ENCODE results near the gene SIGLEC11. TPM values are rescaled to one million over a fixed set of nuclear protein-coding genes. Genes with fewer than 3 reads are reported as not detected.
"Not testable (repeated sequence)": the region's sequence is repeated elsewhere in the genome, so short reads cannot be mapped to it uniquely, and the experiment has no call there.

Gene SIGLEC11
- total RNA-seq, 3 donors from 2014 or later (not counting 1 experiment from before 2014, with no cell fraction given), result 0.40 to 0.75 TPM; not detected in 1

- H3K27me3 ChIP-seq (ENCODE audit: control insufficient read depth, insufficient read depth, low read length); H3K4me1 ChIP-seq (ENCODE audit: control insufficient read depth, insufficient read depth, low read length); DNase-seq; ATAC-seq; H3K36me3 Mint-ChIP-seq; H3K36me3 ChIP-seq (ENCODE audit: control insufficient read depth, insufficient read depth, low read length); H3K27ac ChIP-seq (ENCODE audit: low read length); intact Hi-C loops (cut with micrococcal nuclease); H3K4me1 Mint-ChIP-seq; H3K9me3 ChIP-seq (ENCODE audit: control insufficient read depth, insufficient read depth, low read length); H3K9me3 Mint-ChIP-seq; H3K27ac Mint-ChIP-seq; H3K4me3 Mint-ChIP-seq; H3K4me3 ChIP-seq (ENCODE audit: low read length): not testable (repeated sequence)
- WGBS (ENCODE audit: insufficient coverage), result 72% methylated on average over 9 of the region's 9 CpGs
- peaks cover 15 to 19% of the 10 kb centered on the region in 2 donors for H3K27me3 Mint-ChIP-seq (ENCODE audit: low read depth in 2 of 2)
Observed at GRCh38 chr19:49958144-49958543, 2.8 kb downstream of the SIGLEC11 start.

- H3K9me3 Mint-ChIP-seq, result no peaks in the 10 kb centered on the region
- H3K4me1 Mint-ChIP-seq, result peaks cover 9 to 12% of the 10 kb centered on the region in 2 donors
- intact Hi-C loops (cut with micrococcal nuclease), result no loop called here
- Histone ChIP-seq H3K27me3 (ENCODE audit: control insufficient read depth, insufficient read depth, low read length) (no peaks in the 10 kb centered on the region), H3K4me1 (ENCODE audit: control insufficient read depth, insufficient read depth, low read length) (no peaks in the 10 kb centered on the region), H3K36me3 (ENCODE audit: control insufficient read depth, insufficient read depth, low read length) (no peaks in the 10 kb centered on the region), H3K9me3 (ENCODE audit: control insufficient read depth, insufficient read depth, low read length) (no peaks in the 10 kb centered on the region), H3K27ac (ENCODE audit: low read length) (no peak overlapping the region), H3K4me3 (ENCODE audit: low read length) (no peak overlapping the region)
- no peak overlapping the region for H3K4me3 Mint-ChIP-seq
- no peaks in the 10 kb centered on the region for H3K36me3 Mint-ChIP-seq
- no peak for DNase-seq
- no peak for ATAC-seq
- H3K27me3 Mint-ChIP-seq (ENCODE audit: low read depth in 2 of 2), result peaks cover 20 to 27% of the 10 kb centered on the region in 2 donors
- no peak for TF ChIP-seq CTCF (IDR thresholded peaks at IDR 0.05)
- no peak overlapping the region for H3K27ac Mint-ChIP-seq
- 93% methylated on average over 10 of the region's 10 CpGs for WGBS (ENCODE audit: insufficient coverage)
Observed at GRCh38 chr19:49957262-49957915, 3.6 kb downstream of the SIGLEC11 start.

GRCh38 chr19:49956115-49956495 is 4.9 kb downstream of the SIGLEC11 start:
- Mint-ChIP-seq H3K27me3 (ENCODE audit: low read depth in 2 of 2) (peaks cover 23 to 29% of the 10 kb centered on the region in 2 donors), H3K36me3 (no peaks in the 10 kb centered on the region), H3K27ac (no peak overlapping the region), H3K9me3 (no peaks in the 10 kb centered on the region), H3K4me3 (no peak overlapping the region), H3K4me1 (peaks cover 9 to 12% of the 10 kb centered on the region in 2 donors)
- no peak for TF ChIP-seq CTCF (IDR thresholded peaks at IDR 0.05)
- Histone ChIP-seq H3K27ac (ENCODE audit: low read length) (no peak overlapping the region), H3K36me3 (ENCODE audit: control insufficient read depth, insufficient read depth, low read length) (no peaks in the 10 kb centered on the region), H3K9me3 (ENCODE audit: control insufficient read depth, insufficient read depth, low read length) (no peaks in the 10 kb centered on the region), H3K4me1 (ENCODE audit: control insufficient read depth, insufficient read depth, low read length) (no peaks in the 10 kb centered on the region), H3K4me3 (ENCODE audit: low read length) (no peak overlapping the region), H3K27me3 (ENCODE audit: control insufficient read depth, insufficient read depth, low read length) (no peaks in the 10 kb centered on the region)
- WGBS (ENCODE audit: insufficient coverage), result 87% methylated on average over 9 of the region's 9 CpGs
- ATAC-seq, result no peak
- intact Hi-C loops (cut with micrococcal nuclease), result no loop called here
- no peak for DNase-seq

- Mint-ChIP-seq H3K9me3 (no peaks in the 10 kb centered on the region), H3K36me3 (no peaks in the 10 kb centered on the region), H3K27ac (no peak overlapping the region), H3K4me3 (no peak overlapping the region), H3K27me3 (ENCODE audit: low read depth in 2 of 2) (peaks cover 28 to 29% of the 10 kb centered on the region in 2 donors), H3K4me1 (peaks cover 9 to 12% of the 10 kb centered on the region in 2 donors)
- no peaks in the 10 kb centered on the region for H3K36me3 ChIP-seq (ENCODE audit: control insufficient read depth, insufficient read depth, low read length)
- no peaks in the 10 kb centered on the region for H3K4me1 ChIP-seq (ENCODE audit: control insufficient read depth, insufficient read depth, low read length)
- intact Hi-C loops (cut with micrococcal nuclease), result no loop called here
- TF ChIP-seq CTCF (IDR thresholded peaks at IDR 0.05), result no peak
- no peaks in the 10 kb centered on the region for H3K9me3 ChIP-seq (ENCODE audit: control insufficient read depth, insufficient read depth, low read length)
- H3K4me3 ChIP-seq (ENCODE audit: low read length), result no peak overlapping the region
- 95% methylated on average over 11 of the region's 11 CpGs for WGBS (ENCODE audit: insufficient coverage)
- ATAC-seq (no peak), DNase-seq (no peak)
- H3K27me3 ChIP-seq (ENCODE audit: control insufficient read depth, insufficient read depth, low read length), result no peaks in the 10 kb centered on the region
- no peak overlapping the region for H3K27ac ChIP-seq (ENCODE audit: low read length)
Observed at GRCh38 chr19:49954933-49955332, 6.0 kb downstream of the SIGLEC11 start.
